Activated naive CD4-positive, alpha-beta T cell treated with anti-CD3 and anti-CD28 coated beads, Interleukin-2, amount 10 ng/mL, durations not matched to agents 7 days and 5 days (primary cell): Measurements from ENCODE around the gene CCDC27.

ENCODE experiments used
- CTCF ChIA-PET: fragments of 350-600 bp; sonication (Branson Sonifier 250); formaldehyde crosslinking; loops from one replicate; lab custom pipeline; 2021; ENCODE audit warnings: antibody characterized with exemption; lab: Charles Lee
- DNase-seq: peaks from one replicate; pipeline ENCODE4 v3.0.0-alpha.2; 2020
- H3K27ac Mint-ChIP-seq: one replicate; pipeline ENCODE4 v1.8.0; 2021; ENCODE audit warnings: mild to moderate bottlenecking, moderate library complexity, mixed read lengths
- H3K27me3 Mint-ChIP-seq: one replicate; pipeline ENCODE4 v1.8.0; 2021; ENCODE audit warnings: mild to moderate bottlenecking, mixed read lengths
- H3K36me3 Mint-ChIP-seq: one replicate; pipeline ENCODE4 v1.8.0; 2021; ENCODE audit warnings: mixed read lengths
- H3K4me1 Mint-ChIP-seq: one replicate; pipeline ENCODE4 v1.8.0; 2021; ENCODE audit warnings: mixed read lengths
- H3K4me3 Mint-ChIP-seq: one replicate; pipeline ENCODE4 v1.8.0; 2021; ENCODE audit warnings: mild to moderate bottlenecking, moderate library complexity, mixed read lengths
- H3K9me3 Mint-ChIP-seq: one replicate; pipeline ENCODE4 v1.8.0; 2021; ENCODE audit warnings: mixed read lengths

The CCDC27 gene

GRCh38 chr1:3752400-3752945 is at the start of gene CCDC27:
Gene CCDC27 (plus strand): TSS chr1:3752450. CDS start chr1:3752482, 32 bp downstream.
- Mint-ChIP-seq H3K27me3 (peaks cover 20% of the 10 kb centered on the region), H3K4me1 (peaks cover 12% of the 10 kb centered on the region), H3K27ac (no peak within 1 kb of the TSS), H3K4me3 (no peak within 1 kb of the TSS), H3K9me3 (no peaks in the 10 kb centered on the region), H3K36me3 (no peaks in the 10 kb centered on the region)
- DNase-seq, result no peak
- CTCF ChIA-PET, result no interaction called here

DNA sequence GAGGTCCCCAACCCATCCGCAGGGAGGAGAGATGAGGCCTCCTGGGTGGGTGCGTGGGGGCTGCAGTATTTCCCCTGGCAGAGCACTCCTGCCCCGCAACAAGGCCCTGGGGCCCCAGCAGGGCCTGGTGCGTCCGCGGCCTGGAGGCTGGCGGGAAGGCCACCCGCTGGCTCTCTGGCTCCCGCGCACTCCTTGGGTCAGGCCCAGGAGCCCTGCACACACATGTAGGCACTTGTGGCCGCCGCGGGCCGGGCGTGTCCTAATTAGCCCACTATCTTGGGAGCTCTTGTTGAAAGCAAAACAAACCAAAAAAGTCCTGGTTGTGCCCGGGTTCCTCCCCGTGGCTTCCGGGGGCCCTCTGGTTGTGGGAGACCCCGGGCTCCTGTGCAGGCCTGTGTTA is 49.7 kb upstream of the CCDC27 start:
- CTCF ChIA-PET, result no interaction called here
- Mint-ChIP-seq H3K27ac (no peak overlapping the region), H3K4me3 (no peak overlapping the region), H3K27me3 (peaks cover 15% of the 10 kb centered on the region), H3K36me3 (no peaks in the 10 kb centered on the region), H3K9me3 (no peaks in the 10 kb centered on the region), H3K4me1 (peaks cover 5% of the 10 kb centered on the region)
- DNase-seq, result no peak

GRCh38 chr1:3702990-3703728 is 49.1 kb upstream of the CCDC27 start:
- Mint-ChIP-seq H3K9me3 (no peaks in the 10 kb centered on the region), H3K4me1 (peaks cover 5% of the 10 kb centered on the region), H3K27ac (no peak overlapping the region), H3K36me3 (no peaks in the 10 kb centered on the region), H3K4me3 (no peak overlapping the region), H3K27me3 (peaks cover 21% of the 10 kb centered on the region)
- no peak for DNase-seq
- CTCF ChIA-PET, result no interaction called here

- no peaks in the 10 kb centered on the region for H3K36me3 Mint-ChIP-seq
- CTCF ChIA-PET, result no interaction called here
- no peak overlapping the region for H3K4me3 Mint-ChIP-seq
- H3K4me1 Mint-ChIP-seq, result peaks cover 5% of the 10 kb centered on the region
- H3K9me3 Mint-ChIP-seq, result no peaks in the 10 kb centered on the region
- no peak for DNase-seq
- peaks cover 27% of the 10 kb centered on the region for H3K27me3 Mint-ChIP-seq
- H3K27ac Mint-ChIP-seq, result peak overlapping the region; percentile 37
These were observed 48.4 kb upstream of the CCDC27 start for GRCh38 chr1:3703786-3704371.

GRCh38 chr1:3705341-3705950 is 46.8 kb upstream of the CCDC27 start:
- CTCF ChIA-PET, result interaction anchor here (0.9 kb wide), 1 partner anchor 10 kb away, joined by 3 read pairs; no protein-coding TSS in a partner anchor
- Mint-ChIP-seq H3K4me3 (no peak overlapping the region), H3K9me3 (no peaks in the 10 kb centered on the region), H3K36me3 (no peaks in the 10 kb centered on the region), H3K4me1 (peaks cover 5% of the 10 kb centered on the region), H3K27me3 (peaks cover 37% of the 10 kb centered on the region), H3K27ac (no peak overlapping the region)
- no peak for DNase-seq

GRCh38 chr1:3706651-3707297 is 45.5 kb upstream of the CCDC27 start:
- Mint-ChIP-seq H3K4me3 (no peak overlapping the region), H3K27me3 (peaks cover 38% of the 10 kb centered on the region), H3K27ac (no peak overlapping the region), H3K9me3 (no peaks in the 10 kb centered on the region), H3K36me3 (no peaks in the 10 kb centered on the region), H3K4me1 (peaks cover 5% of the 10 kb centered on the region)
- CTCF ChIA-PET, result no interaction called here
- no peak for DNase-seq

- Mint-ChIP-seq H3K27ac (no peak overlapping the region), H3K4me3 (no peak overlapping the region), H3K27me3 (peaks cover 38% of the 10 kb centered on the region), H3K4me1 (peaks cover 5% of the 10 kb centered on the region), H3K36me3 (no peaks in the 10 kb centered on the region), H3K9me3 (no peaks in the 10 kb centered on the region)
- CTCF ChIA-PET, result no interaction called here
- no peak for DNase-seq
These were observed 44.8 kb upstream of the CCDC27 start for GRCh38 chr1:3707298-3707938.

- DNase-seq, result no peak
- Mint-ChIP-seq H3K4me3 (no peak overlapping the region), H3K27ac (no peak overlapping the region), H3K27me3 (peaks cover 38% of the 10 kb centered on the region), H3K36me3 (no peaks in the 10 kb centered on the region), H3K4me1 (peaks cover 5% of the 10 kb centered on the region), H3K9me3 (no peaks in the 10 kb centered on the region)
- CTCF ChIA-PET, result no interaction called here
These were observed 44.3 kb upstream of the CCDC27 start for GRCh38 chr1:3707939-3708328.

GRCh38 chr1:3708791-3709190 is 43.5 kb upstream of the CCDC27 start:
- Mint-ChIP-seq H3K4me3 (no peak overlapping the region), H3K36me3 (no peaks in the 10 kb centered on the region), H3K4me1 (peaks cover 5% of the 10 kb centered on the region), H3K9me3 (no peaks in the 10 kb centered on the region), H3K27me3 (peaks cover 38% of the 10 kb centered on the region), H3K27ac (no peak overlapping the region)
- no peak for DNase-seq
- CTCF ChIA-PET, result interaction anchor here (0.7 kb wide), 1 partner anchor 16 kb away, joined by 3 read pairs; no protein-coding TSS in a partner anchor

DNA sequence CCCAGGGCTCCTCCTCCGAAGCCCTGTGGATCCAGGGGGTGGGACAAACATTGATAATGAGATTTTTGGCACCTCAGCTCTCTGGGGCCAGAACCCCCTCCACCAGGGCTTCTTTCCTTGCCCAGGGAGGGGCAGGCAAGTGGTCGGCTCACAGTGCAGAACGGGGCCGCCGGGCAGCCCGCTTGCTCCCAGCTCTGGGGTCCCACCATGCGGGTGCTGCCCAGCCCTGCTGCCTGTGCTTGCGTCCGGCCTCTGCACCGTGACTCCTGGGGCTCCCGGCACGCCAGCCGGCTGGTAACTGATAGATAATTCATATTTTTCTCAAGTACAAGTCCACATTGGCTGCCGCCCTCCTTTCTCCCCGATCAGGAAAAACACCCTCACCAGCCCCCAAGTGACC is 42.0 kb upstream of the CCDC27 start:
- DNase-seq, result no peak
- H3K36me3 Mint-ChIP-seq, result no peaks in the 10 kb centered on the region
- CTCF ChIA-PET, result no interaction called here
- H3K27me3 Mint-ChIP-seq, result peaks cover 38% of the 10 kb centered on the region
- no peak overlapping the region for H3K27ac Mint-ChIP-seq
- H3K4me3 Mint-ChIP-seq, result no peak overlapping the region
- no peaks in the 10 kb centered on the region for H3K9me3 Mint-ChIP-seq
- no peaks in the 10 kb centered on the region for H3K4me1 Mint-ChIP-seq

DNA sequence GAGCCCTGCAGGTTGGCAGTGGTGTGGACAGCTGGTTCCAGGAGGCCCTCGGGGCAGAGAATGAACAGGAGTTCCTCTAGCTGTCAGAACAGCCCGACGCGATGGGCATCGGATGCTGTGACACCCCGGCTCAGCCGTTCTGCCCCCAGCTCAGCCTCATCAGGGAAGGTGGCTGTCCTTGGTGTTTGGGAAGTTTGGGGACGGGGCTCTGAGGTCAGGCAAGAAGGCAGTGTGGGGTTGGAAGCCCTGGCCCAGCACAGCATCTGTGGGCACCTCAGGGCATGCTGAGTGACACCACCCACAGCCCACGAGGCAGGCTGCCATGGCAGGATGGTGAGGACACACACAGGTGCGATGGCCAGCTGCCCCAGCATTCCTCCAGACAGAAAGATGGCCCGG is 40.9 kb upstream of the CCDC27 start:
- Mint-ChIP-seq H3K4me1 (no peaks in the 10 kb centered on the region), H3K27me3 (peaks cover 43% of the 10 kb centered on the region), H3K36me3 (no peaks in the 10 kb centered on the region), H3K4me3 (no peak overlapping the region), H3K27ac (no peak overlapping the region), H3K9me3 (no peaks in the 10 kb centered on the region)
- no peak for DNase-seq
- CTCF ChIA-PET, result interaction anchor here (1.0 kb wide), 1 partner anchor 12 kb away, joined by 3 read pairs; no protein-coding TSS in a partner anchor

DNA sequence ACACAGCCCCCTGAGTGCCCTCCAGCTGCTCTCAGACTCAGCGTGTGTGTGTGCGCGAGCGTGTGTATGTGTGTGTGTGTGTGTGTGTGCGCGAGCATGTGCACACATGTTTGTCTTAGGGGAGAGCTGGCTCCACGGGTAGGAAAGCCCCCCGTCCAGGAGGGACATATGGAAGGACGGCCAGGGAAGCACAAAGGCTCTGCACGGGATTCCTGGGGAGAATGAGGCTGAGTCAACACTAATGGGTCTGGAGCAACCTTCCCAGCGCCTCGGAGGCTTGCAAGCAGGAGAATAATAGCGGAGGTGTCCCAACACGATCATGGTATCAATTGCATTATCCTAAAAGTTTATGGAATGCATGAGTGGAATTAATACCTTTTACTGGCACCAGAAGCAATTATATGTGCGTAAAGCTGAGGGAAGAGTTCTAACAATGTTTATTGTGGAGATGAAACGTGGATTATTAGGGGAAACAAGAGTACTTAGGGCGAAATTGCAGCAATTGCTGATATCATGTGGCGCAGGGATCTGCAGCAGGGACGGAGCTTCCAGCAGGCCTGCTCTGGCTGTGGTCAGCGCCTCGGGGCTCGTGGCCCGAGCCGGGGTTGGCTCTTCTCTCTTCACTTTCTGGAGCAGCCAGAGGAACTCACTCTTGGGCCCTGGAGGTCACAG is 40.3 kb upstream of the CCDC27 start:
- Mint-ChIP-seq H3K27ac (no peak overlapping the region), H3K27me3 (peaks cover 48% of the 10 kb centered on the region)
- CTCF ChIA-PET, result interaction anchor here (1.0 to 1.1 kb wide), 2 partner anchors 11 to 13 kb away, joined by 3 read pairs; no protein-coding TSS in a partner anchor

More for the DNA sequence above, 40.3 kb upstream of the CCDC27 start:
- H3K4me3 Mint-ChIP-seq, result no peak overlapping the region
- H3K4me1 Mint-ChIP-seq, result no peaks in the 10 kb centered on the region
- DNase-seq, result no peak
- H3K36me3 Mint-ChIP-seq, result no peaks in the 10 kb centered on the region
- H3K9me3 Mint-ChIP-seq, result no peaks in the 10 kb centered on the region
